Activated naive CD4-positive, alpha-beta T cell treated with anti-CD3 and anti-CD28 coated beads, Interleukin-2, amount 50 U/mL, for 72 hours (primary cell): ENCODE results near the gene DSG4. TPM values are rescaled to one million over a fixed set of nuclear protein-coding genes. Genes with fewer than 3 reads are reported as not detected.

Experiments
- ATAC-seq, 2 donors: fragments of 150-1000 bp; cut with Tn5 transposase; 2 replicates each; pipeline ENCODE4 v1.10.0; 2021; ENCODE audit warnings: mild to moderate bottlenecking in 2 of 2, moderate library complexity in 2 of 2
- DNase-seq, 2 donors: peaks; one replicate each; pipeline ENCODE4 v3.0.0; 2021 to 2022; ENCODE audit warnings: low spot score in 2 of 2
- H3K27ac Mint-ChIP-seq, 2 donors: one replicate each; pipeline ENCODE4 v1.8.0; 2022; ENCODE audit warnings: mild to moderate bottlenecking in 2 of 2, mixed read lengths in 2 of 2
- H3K36me3 Mint-ChIP-seq, 2 donors: one replicate each; pipeline ENCODE4 v1.8.0; 2022; ENCODE audit warnings: mixed read lengths in 2 of 2
- H3K9me3 Mint-ChIP-seq, 2 donors: one replicate each; pipeline ENCODE4 v1.8.0; 2022; ENCODE audit warnings: mixed read lengths in 2 of 2
- total RNA-seq, 2 donors: library from RNA; stranded (reverse); gene quantifications; one replicate each; pipeline ENCODE4 v1.2.3, GENCODE V29; 2022

DSG4 gene
- total RNA-seq, 2 donors from 2014 or later = not detected

DNA sequence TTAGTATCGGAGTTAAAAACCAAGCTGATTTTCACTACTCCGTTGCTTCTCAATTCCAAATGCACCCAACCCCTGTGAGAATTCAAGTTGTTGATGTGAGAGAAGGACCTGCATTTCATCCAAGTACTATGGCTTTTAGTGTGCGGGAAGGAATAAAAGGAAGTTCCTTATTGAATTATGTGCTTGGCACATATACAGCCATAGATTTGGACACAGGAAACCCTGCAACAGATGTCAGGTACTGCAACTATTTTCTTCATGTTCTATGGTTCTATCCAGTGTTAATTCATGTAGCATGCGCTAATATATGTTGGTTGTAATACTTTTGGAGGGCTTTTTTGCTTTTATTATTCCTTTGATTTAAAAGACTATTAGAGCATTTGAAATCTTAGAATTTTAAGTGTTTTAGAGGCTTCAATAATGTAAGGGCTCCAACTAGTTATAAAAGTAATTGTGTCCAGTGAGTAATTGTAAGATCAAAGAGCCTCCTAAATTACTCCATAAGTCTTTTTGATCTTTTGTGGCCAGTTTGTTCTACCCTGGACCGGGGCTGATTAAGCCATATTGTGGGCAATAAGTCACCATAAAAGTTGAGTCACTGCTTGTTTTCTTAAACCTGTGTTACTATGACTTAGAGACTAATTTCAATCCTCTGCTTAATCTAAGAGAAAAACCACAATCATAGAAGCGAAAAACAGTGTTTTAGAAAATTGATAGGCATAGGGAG is 22.9 kb downstream of the DSG4 start:
- Mint-ChIP-seq H3K27ac (no peak overlapping the region), H3K9me3 (no peaks in the 10 kb centered on the region), H3K36me3 (no peaks in the 10 kb centered on the region)
- ATAC-seq = no peak
- no peak for DNase-seq

DNA sequence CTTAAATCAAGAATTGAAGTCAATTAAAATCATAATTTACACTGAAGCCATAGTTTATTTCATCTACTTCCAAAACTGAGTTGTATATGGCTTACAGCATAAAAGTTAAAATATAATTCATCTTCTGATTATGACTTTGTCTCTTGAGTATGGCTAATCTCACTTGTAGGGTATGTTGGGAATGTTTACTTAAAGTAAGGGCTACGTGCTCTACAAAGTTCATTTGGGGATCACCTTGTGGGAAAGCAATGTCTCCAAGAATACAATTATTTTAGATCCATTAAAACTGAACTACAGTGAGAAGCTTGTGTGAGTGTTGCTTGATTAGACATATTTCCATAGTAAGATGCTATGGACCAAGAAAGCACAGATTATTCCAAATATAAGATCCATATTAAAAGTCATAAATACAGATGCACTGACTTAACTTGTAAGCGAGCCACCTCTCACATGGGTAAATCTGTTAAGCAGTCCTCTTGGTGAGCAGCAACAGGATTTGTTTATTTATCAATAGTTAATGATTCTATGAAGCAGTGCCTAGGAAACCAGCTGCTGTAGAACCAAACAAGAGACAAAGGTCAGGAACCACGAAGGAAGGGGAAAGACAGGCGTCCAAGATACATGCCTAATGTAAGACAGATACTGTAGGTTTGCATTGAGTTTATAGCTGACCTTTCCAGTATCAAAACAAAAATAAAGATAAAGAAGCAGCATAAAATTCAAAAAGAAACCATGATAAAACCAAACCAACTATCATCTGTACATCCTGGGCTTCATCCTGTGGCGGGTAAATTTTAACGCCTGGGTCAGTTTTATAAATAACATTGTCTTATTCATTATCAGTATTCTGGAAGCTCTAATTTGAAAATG is 24.8 kb downstream of the DSG4 start:
- Mint-ChIP-seq H3K9me3 (no peaks in the 10 kb centered on the region), H3K36me3 (no peaks in the 10 kb centered on the region), H3K27ac (no peak overlapping the region)
- ATAC-seq = no peak
- DNase-seq = no peak

DNA sequence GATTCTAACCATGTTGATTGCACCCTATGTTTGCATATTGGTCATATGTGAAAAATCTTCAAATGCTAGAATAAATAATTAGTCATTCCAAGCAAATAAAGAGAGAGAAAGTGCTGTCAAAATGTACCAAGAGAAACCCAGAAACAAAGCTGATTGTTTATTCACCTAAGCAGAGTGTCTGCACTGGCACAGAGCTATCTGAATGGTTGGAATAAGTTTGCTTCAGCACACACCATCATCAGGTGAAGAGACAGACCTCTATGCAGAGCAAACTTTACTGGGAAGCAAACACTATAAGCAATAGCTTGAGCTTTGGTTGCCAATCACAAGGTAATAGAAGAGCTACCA is 25.4 kb downstream of the DSG4 start:
- no peak for DNase-seq
- ATAC-seq = no peak
- no peak overlapping the region for H3K27ac Mint-ChIP-seq
- no peaks in the 10 kb centered on the region for H3K9me3 Mint-ChIP-seq
- H3K36me3 Mint-ChIP-seq = no peaks in the 10 kb centered on the region

DNA sequence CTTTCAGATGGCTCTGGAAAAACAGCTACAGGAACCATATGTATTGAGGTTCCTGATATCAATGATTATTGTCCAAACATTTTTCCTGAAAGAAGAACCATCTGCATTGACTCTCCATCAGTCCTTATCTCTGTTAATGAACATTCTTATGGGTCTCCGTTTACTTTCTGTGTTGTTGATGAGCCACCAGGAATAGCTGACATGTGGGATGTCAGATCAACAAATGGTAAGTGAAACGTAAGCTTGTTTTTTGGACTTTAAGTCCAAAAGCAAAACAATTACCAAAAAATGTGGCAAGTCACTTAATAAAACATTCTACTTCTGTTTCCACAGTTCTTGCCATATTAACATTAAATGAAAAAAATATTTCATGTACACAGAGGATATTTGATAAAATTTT is 26.8 kb downstream of the DSG4 start:
- DNase-seq = no peak
- Mint-ChIP-seq H3K36me3 (no peaks in the 10 kb centered on the region), H3K9me3 (no peaks in the 10 kb centered on the region), H3K27ac (no peak overlapping the region)
- ATAC-seq = no peak

DNA sequence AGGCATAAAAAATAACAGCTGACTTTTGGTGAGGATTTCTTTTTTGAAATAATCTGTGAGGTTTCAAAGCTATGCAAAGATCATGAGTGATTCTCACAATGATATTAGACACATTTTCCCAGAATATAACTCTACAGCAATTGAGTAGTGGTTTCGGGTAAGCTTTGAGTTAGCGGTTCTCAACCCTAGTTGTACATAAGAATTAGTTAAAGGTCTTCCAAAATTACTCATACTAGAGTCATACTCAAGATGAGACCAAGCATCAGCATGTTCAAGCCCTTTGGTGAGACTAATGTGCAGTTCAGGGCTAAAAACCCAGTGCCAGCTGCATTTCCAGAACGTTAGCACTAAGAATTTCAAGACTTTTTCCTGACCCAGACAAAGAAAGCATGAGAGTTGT is 31.1 kb downstream of the DSG4 start:
- Mint-ChIP-seq H3K27ac (no peak overlapping the region), H3K9me3 (peaks cover 0 to 8% of the 10 kb centered on the region in 2 donors), H3K36me3 (no peaks in the 10 kb centered on the region)
- DNase-seq = no peak
- peak in 1 of 2 donors; percentile 53 for ATAC-seq

DNA sequence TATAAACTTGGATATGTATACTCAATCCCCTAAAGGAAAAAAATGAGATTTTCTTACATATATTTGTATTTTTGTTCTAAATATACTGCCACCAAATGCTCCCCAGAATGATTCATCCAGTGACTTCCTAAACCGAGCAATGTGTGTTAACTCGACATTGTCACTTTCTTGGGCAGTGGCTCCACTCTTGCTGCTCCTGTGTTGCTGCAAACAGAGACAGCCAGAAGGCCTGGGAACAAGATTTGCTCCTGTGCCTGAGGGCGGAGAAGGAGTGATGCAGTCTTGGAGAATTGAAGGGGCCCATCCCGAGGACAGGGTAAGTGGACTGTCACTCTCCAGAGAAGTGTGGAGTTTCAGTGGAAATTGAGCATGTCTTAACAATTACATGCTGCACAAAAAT is 32.7 kb downstream of the DSG4 start:
- H3K9me3 Mint-ChIP-seq = peaks cover 0 to 8% of the 10 kb centered on the region in 2 donors
- ATAC-seq (no peak), DNase-seq (no peak)
- H3K36me3 Mint-ChIP-seq = no peaks in the 10 kb centered on the region
- H3K27ac Mint-ChIP-seq = no peak overlapping the region

DNA sequence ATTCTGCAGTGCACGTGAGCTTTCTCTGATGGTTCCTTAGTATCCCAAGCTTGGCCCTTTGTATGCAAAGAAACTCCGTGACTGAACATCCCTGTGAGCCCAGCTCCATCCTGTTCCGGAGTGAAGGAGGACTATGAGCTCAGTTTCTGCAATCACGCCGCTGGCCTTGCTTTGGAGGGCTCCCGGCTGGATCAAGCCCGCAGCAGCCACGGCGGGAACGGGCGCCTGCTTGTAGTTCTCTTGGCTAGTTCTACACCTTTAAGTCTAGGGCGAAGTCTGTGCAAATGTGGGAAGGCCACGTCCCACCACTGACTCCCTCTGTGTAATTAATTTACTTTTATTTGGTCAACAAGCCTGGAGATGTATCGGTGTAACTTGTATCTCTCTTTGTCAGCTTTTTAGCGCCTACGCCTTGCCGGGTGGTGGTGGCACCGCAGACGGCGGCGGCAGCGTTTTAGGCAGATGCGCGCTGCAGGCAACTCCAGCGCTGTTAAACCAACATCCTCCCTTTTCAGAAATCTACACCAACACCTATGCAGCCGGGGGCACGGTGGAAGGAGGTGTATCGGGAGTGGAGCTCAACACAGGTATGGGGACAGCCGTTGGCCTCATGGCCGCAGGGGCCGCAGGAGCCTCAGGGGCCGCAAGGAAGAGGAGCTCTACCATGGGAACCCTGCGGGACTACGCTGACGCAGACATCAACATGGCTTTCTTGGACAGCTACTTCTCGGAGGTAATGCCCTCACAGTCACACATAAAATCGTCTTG is 34.3 kb downstream of the DSG4 start:
- Mint-ChIP-seq H3K36me3 (no peaks in the 10 kb centered on the region), H3K27ac (no peak overlapping the region), H3K9me3 (peaks cover 4 to 12% of the 10 kb centered on the region in 2 donors)
- DNase-seq = no peak
- ATAC-seq = no peak

DNA sequence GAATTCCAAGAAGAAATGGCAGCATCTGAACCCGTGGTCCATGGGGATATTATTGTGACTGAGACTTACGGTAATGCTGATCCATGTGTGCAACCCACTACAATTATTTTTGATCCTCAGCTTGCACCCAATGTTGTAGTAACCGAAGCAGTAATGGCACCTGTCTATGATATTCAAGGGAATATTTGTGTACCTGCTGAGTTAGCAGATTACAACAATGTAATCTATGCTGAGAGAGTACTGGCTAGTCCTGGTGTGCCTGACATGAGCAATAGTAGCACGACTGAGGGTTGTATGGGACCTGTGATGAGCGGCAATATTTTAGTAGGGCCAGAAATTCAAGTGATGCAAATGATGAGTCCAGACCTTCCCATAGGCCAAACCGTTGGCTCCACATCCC is 36.6 kb downstream of the DSG4 start:
- ATAC-seq = no peak
- no peaks in the 10 kb centered on the region for H3K36me3 Mint-ChIP-seq
- peaks cover 4 to 12% of the 10 kb centered on the region in 2 donors for H3K9me3 Mint-ChIP-seq
- H3K27ac Mint-ChIP-seq = no peak overlapping the region
- no peak for DNase-seq

DNA sequence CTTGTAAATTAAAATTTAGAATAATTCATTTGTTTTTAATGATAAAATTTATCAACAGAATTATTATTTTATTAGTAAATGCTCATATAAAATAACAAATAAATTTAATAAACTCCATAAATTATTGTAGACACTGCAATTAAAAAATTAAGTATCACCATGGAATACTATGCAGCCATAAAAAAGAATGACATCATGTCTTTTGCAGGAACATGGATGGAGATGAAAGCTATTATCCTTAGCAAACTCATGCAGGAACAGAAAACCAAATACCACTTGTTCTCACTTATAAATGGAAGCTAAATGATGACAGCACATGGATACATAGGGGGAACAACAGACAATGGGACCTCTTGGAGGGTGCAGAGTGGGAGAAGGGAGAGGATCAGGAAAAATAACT is 41.3 kb downstream of the DSG4 start:
- Mint-ChIP-seq H3K27ac (no peak overlapping the region), H3K36me3 (no peaks in the 10 kb centered on the region), H3K9me3 (peaks cover 4% of the 10 kb centered on the region in 2 donors)
- no peak for DNase-seq
- no peak for ATAC-seq

DNA sequence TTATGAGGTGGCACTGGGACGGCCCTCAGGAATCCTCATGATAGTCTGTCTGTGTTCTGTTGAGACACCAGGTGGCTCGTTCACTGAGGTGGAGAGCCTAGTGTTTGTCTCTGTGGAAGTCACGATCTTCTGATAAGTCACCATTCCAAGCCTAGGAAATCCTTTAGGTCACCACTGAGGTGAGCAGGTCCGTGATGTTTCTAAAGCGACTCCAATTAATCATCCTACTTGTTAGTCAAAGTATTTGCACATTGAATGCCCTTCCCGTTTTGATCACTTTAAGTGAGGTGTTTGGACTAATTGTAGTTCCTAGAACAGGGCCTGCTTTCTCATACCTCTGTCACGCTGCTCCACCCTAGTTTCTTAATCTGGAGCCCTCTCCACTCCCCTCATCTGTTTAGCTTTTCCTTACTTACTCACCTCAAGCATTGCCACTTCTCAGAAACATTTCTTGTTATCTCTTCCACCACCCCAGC is 42.9 kb downstream of the DSG4 start:
- no peaks in the 10 kb centered on the region for H3K36me3 Mint-ChIP-seq
- no peak for ATAC-seq
- no peak for DNase-seq
- no peak overlapping the region for H3K27ac Mint-ChIP-seq
- H3K9me3 Mint-ChIP-seq = peaks cover 4% of the 10 kb centered on the region in 2 donors

DNA sequence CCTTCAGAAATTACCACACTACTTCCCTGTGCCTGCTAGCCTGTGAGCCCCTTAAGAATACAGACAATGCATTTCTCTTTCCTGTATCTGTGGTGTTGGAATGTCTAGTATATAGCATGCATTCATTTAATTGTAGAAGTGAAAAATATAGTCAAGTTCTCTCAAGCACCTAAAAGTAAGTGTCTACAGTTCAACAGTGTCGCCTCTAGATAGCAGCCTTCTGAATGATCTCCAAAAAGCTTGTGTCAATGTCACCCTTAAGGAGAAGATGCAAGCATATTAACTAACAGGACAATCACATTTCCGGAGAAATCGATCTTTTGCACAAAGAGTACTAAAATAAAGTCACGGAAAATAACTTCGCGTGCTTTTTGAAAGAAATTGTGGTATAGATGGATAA is 43.5 kb downstream of the DSG4 start:
- no peaks in the 10 kb centered on the region for H3K36me3 Mint-ChIP-seq
- DNase-seq = no peak
- peaks cover 4% of the 10 kb centered on the region in 2 donors for H3K9me3 Mint-ChIP-seq
- ATAC-seq = no peak
- H3K27ac Mint-ChIP-seq = no peak overlapping the region

DNA sequence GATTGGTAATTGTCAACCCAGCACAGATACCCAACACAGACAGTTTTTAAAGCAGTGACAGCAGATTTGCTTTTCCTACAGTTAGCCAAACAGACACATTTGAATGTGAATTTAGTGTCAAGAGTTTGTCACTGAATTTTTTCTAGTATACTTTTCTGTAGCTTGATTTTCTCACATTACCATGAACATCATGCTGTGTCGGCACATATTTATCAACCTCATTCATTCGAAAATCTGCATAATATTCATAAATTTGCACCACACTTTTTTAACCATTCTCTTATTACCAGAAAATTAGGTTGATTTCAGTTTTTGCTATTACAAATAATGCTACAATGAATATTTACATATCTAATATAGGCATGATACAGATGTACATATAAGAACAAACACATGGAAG is 43.9 kb downstream of the DSG4 start:
- no peaks in the 10 kb centered on the region for H3K36me3 Mint-ChIP-seq
- H3K27ac Mint-ChIP-seq = no peak overlapping the region
- DNase-seq (no peak), ATAC-seq (no peak)
- peaks cover 3% of the 10 kb centered on the region in 2 donors for H3K9me3 Mint-ChIP-seq

DNA sequence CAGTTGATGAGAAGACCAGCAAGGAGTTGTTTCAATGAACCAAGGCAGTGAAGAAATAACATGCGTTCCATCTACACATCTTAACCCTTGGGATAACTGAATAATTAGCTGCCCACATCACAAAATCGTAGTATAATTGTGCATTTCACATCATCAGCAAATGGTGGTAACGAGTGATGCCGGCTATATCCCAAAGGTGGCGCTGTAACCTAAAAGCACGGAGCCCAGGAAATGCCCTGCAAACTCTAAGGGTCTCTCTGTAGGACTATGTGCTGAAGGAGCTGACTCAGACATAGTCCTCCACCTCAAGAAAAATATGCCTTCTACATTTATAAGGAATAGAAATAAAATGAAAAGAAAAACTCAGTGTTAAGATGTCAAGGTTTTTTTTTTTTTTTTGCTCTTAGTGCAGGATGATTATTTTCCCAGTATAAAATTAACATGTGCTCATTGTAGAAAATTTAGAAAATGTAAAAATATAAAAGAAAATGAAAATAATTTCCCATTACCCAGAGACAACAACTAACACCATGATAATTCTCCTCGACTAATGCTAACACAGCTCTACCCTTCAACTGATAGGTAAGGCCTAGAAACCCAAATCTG is 47.9 kb downstream of the DSG4 start:
- H3K27ac Mint-ChIP-seq = no peak overlapping the region
- DNase-seq = peak in 1 of 2 donors; percentile 18
- peak in 1 of 2 donors; percentile 49 for ATAC-seq
- H3K9me3 Mint-ChIP-seq = no peaks in the 10 kb centered on the region
- no peaks in the 10 kb centered on the region for H3K36me3 Mint-ChIP-seq

DNA sequence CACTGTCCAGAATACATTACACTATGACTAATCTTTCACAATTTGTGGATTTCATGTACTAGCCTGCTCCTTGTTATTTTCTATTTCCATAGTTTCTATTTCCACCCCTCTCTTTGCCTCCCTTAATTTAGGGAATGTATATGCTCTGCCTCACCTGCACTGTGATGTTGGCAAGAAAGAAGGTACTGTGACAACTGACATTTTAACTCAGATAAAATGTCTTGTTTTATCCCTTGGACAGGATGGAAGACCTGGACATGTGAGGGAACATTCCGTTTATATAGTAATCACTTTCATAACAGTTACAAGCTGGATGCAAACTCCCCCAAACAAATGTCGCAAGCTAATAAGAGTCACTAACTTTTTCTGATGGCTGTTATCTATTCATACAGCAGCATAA is 49.4 kb downstream of the DSG4 start:
- ATAC-seq = no peak
- no peaks in the 10 kb centered on the region for H3K9me3 Mint-ChIP-seq

DNA sequence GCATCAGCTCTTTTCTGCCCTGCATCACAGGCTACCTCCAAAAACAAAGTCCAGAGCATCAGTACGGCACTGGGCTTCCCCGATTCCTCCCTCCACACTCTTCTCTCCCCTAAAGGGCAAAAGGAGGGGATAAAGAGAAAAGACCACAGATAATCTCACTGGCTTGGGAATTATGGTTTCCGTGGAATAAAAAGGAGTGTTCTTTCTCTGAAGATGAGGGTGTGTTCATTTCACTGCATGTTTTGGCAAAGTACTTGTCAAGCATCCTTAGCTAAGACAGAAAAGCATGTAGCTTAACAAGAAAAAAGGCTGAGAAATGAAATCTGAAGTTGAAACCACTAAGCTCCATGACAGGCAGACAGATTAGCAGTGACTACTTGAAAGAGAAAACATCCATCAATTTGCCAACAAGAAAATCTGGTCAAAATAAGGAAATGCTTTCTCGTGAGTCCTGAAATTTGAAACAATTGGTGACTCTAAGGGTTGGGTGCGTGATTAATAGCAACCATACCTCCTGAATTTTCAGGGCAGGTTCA is 50.4 kb downstream of the DSG4 start:
- Mint-ChIP-seq H3K36me3 (no peaks in the 10 kb centered on the region), H3K9me3 (no peaks in the 10 kb centered on the region), H3K27ac (no peak overlapping the region)
- no peak for ATAC-seq
- no peak for DNase-seq

More for the DNA sequence above, 49.4 kb downstream of the DSG4 start:
- Mint-ChIP-seq H3K36me3 (no peaks in the 10 kb centered on the region), H3K27ac (no peak overlapping the region)
- DNase-seq = no peak

DNA sequence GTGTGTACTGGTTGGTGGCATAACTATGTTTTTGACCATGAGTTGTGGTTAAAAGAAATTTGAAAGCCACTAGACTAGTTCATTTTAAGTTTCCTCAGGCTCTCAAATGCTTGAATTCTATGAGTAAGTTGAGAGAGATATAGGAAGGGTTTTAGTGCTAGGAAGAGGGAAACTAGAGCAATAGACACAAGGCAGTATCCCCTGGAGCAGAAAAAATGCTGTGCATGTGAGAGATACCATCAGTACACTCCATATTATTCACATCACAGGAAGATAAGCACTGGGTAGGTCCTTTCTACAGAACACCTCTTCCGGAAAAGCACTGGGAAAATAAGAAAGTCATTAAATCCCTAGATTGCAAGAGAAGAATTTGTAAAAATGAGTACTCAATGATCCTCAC is 51.6 kb downstream of the DSG4 start:
- no peaks in the 10 kb centered on the region for H3K36me3 Mint-ChIP-seq
- H3K27ac Mint-ChIP-seq = no peak overlapping the region

More for the DNA sequence above, 51.6 kb downstream of the DSG4 start:
- DNase-seq = no peak
- no peaks in the 10 kb centered on the region for H3K9me3 Mint-ChIP-seq
- no peak for ATAC-seq
